GM18511 (cell line): ENCODE measurements around the gene CDC14A.
A peak's percentile ranks its signal among the peaks of the same experiment; 100 is the strongest.

Source experiments
- ATAC-seq: cut with Tn5 transposase; IDR thresholded peaks from one replicate; pipeline ENCODE4 v1.9.1; 2021; ENCODE audit warnings: mild to moderate bottlenecking, moderate library complexity; ENCODE audit not compliant: unreplicated experiment

Gene CDC14A

GRCh38 chr1:100440075-100440809, 87.9 kb downstream of the CDC14A start:
- ATAC-seq, result no peak

- ATAC-seq, result no peak
Observed at GRCh38 chr1:100441146-100441545, 88.8 kb downstream of the CDC14A start.

- ATAC-seq, result no peak
Observed at GRCh38 chr1:100441651-100442050, 89.3 kb downstream of the CDC14A start.

GRCh38 chr1:100443811-100444571, 91.7 kb downstream of the CDC14A start:
- ATAC-seq, result peak; percentile 77

- ATAC-seq, result no peak
Observed at GRCh38 chr1:100445565-100445964, 93.3 kb downstream of the CDC14A start.

- no peak for ATAC-seq
Observed at GRCh38 chr1:100448366-100448765, 96.1 kb downstream of the CDC14A start.

- ATAC-seq, result peak; percentile 81
Observed at GRCh38 chr1:100449477-100449876, 97.2 kb downstream of the CDC14A start.

- peak; percentile 70 for ATAC-seq
Observed at GRCh38 chr1:100452641-100453040, 100.3 kb downstream of the CDC14A start.

- no peak for ATAC-seq
Observed at GRCh38 chr1:100455478-100456072, 103.3 kb downstream of the CDC14A start.

GRCh38 chr1:100456880-100457279, 104.6 kb downstream of the CDC14A start:
- no peak for ATAC-seq

GRCh38 chr1:100457683-100458082, 105.4 kb downstream of the CDC14A start:
- ATAC-seq, result no peak

- ATAC-seq, result no peak
Observed at GRCh38 chr1:100458661-100459357, 106.5 kb downstream of the CDC14A start.

GRCh38 chr1:100459358-100460114, 107.2 kb downstream of the CDC14A start:
- peak; percentile 85 for ATAC-seq

- ATAC-seq, result no peak
Observed at GRCh38 chr1:100461222-100461621, 108.9 kb downstream of the CDC14A start.

- no peak for ATAC-seq
Observed at GRCh38 chr1:100462326-100463025, 110.2 kb downstream of the CDC14A start.

- peak; percentile 92 for ATAC-seq
Observed at GRCh38 chr1:100463791-100464424, 111.6 kb downstream of the CDC14A start.

GRCh38 chr1:100469578-100469977, 117.3 kb downstream of the CDC14A start:
- no peak for ATAC-seq

GRCh38 chr1:100474834-100475233, 122.5 kb downstream of the CDC14A start:
- no peak for ATAC-seq

GRCh38 chr1:100476735-100477290, 124.5 kb downstream of the CDC14A start:
- no peak for ATAC-seq
